VCaP (cell line): ENCODE results near the gene XYLT1.

Experiments
- H3K27ac ChIP-seq: fragments of 450-650 bp; 2 replicates; pipeline ENCODE4 v1.5.1; 2017
- CTCF ChIP-seq: fragments of 450-650 bp; conservative IDR thresholded peaks from 2 replicates; pipeline ENCODE4 v1.5.1; 2017; ENCODE audit warnings: mild to moderate bottlenecking, moderate library complexity

The XYLT1 gene

GRCh38 chr16:17245776-17246175, 225.0 kb downstream of the XYLT1 start:
- no peak for TF ChIP-seq CTCF
- H3K27ac ChIP-seq = no peak overlapping the region

- TF ChIP-seq CTCF = no peak
- H3K27ac ChIP-seq = no peak overlapping the region
Measured at GRCh38 chr16:17244872-17245551, 225.7 kb downstream of the XYLT1 start.

GRCh38 chr16:17241264-17241835, 229.4 kb downstream of the XYLT1 start:
- H3K27ac ChIP-seq = no peak overlapping the region
- TF ChIP-seq CTCF = no peak

- no peak for TF ChIP-seq CTCF
- H3K27ac ChIP-seq = no peak overlapping the region
Measured at GRCh38 chr16:17238285-17239028, 232.3 kb downstream of the XYLT1 start.

- H3K27ac ChIP-seq = peak overlapping the region; percentile 27; the same call in 1 of the 2 replicates
- 0 out of 2 replicates have a peak, but pooled peaks have one; percentile 8 for TF ChIP-seq CTCF
Measured at GRCh38 chr16:17237350-17237944, 233.3 kb downstream of the XYLT1 start.

DNA sequence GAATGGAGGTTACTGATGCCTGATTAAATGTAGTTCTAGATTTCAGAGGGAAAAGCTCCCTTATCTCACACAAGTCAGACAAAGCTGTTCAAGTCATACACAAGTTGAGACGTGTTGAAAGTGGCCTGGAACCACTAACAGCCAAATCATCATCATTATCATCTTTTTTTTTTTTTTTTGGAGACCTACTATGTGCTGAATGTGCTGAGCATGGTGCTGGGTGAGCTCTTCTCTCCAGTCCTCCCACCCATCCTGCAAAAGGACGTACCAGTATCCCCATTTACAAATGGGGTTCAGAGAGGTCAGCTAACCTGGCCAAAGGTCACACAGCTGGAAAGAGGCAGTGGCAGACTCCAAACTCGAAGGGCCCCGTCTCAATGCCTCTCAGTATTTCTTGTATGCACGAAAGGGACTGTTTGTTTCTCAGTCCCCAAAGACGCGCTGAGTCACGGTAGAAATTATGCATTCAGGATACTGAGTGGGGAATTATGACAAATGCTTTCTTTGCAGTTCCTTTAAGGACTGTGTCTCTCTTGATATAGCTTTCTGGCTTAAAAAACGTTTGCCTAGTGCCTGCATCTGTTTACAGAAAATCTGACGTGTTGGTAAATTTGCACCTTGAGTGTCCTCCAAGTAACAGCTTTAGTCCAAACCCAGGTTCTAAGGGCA, 235.5 kb downstream of the XYLT1 start:
- no peak overlapping the region for H3K27ac ChIP-seq

More for the DNA sequence above, 235.5 kb downstream of the XYLT1 start:
- TF ChIP-seq CTCF = no peak
